ENCODE measurements around the gene RABL6.

DNA sequence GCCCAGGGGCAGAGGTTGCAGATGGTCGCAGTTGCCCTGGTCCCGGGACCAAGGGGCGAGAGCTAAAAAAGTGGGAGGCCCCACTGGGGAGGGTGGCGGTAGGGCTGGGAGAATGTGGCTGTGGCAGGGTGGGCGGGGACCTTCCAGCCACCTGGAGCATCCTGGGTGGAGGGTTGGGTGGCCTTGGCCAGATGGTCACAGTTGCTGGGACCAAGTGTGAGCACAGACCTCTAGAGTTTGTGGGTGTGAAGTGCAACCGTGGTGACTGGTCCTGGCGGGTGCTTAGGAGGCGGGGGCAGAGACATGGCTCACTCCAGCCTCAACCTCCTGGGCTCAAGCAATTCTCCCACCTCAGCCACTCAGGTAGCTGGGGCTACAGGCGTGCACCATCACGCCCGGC lies 72.9 kb downstream of the RABL6 start:
- TF ChIP-seq ZNF624 (tag by site-specific recombination; IDR thresholded peaks at IDR 0.05) = no peak
- TF ChIP-seq ZNF792 (tag by site-specific recombination; IDR thresholded peaks at IDR 0.05) = no peak
- no peak for TF ChIP-seq ZNF311 (tag by site-specific recombination; IDR thresholded peaks at IDR 0.05; ENCODE audit: borderline replicate concordance)
